ENCODE data around the gene MLYCD. TPM values are rescaled to one million over a fixed set of nuclear protein-coding genes. Genes with fewer than 3 reads are reported as not detected.

Gene MLYCD
- total RNA-seq, 1 donor from 2014 or later: 3.1 TPM

DNA sequence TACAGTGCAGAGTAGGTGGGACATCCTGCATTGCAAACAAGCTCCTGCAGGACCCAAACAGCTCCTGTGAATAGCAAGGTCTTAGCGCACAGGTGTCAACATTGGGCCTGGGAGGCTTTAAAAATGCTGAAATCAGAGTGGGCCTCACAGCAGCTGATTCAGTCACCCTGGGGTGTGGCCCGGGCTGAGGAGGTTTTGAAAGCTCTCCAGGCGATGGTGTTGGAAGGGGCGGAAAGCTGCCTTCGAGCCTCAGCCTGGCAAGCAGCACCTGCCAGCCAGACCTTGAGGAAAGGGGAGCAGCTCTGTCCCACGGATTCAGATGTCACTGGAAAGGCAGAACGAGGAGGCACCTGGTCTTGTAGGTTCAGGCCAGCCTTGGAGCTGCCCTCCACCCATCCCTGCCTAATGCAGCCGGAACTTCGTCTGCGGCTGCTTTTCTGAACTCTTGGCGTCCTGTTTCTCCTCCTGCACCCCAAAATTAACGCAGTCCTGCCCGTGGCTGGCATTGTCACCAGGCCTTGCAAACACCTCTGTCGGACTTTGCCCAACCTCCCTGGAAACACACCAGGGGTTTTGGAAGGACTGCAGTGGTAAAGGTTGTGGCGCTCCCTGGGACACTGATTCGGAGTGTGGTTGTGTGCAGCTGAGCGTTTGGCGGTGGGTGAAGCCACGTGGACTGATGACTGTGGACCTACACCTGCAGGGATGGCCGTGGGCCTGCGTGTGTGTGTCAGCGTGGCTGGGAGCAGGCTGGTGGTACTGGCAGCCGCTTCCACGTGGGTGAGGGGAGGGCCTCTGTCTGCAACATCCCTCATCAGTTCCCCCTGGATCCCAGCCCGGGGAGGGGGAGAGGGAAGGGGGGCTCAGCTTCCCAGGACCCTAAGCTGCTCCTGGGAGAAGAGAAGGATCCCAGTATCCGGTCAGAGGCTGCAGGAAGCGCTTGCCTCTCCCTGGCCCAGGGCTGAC, 72.5 kb downstream of the MLYCD start:
- DNase-seq: no peak

GRCh38 chr16:83972256-83973008, 73.5 kb downstream of the MLYCD start:
- no peak for DNase-seq

DNA sequence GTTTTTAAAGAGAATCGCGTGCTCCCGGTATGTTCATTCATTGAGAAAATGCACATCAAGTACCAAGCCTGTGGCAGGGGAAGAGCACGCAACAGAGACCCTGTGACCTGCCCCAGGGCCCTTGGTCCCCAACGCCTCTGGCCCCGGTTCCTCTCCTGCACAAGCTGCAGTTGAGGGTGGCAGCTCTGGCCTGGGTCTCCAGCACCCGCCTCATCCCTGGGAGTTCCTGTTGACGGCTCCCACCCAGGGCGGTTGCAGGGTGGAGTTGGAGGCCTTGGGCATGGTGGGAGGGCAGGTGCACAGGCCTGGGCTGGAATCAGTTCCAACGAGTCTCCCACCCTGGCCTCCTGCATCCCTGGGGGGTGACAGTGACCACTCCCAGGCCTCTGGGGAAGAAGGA, 74.2 kb downstream of the MLYCD start:
- DNase-seq: no peak

DNA sequence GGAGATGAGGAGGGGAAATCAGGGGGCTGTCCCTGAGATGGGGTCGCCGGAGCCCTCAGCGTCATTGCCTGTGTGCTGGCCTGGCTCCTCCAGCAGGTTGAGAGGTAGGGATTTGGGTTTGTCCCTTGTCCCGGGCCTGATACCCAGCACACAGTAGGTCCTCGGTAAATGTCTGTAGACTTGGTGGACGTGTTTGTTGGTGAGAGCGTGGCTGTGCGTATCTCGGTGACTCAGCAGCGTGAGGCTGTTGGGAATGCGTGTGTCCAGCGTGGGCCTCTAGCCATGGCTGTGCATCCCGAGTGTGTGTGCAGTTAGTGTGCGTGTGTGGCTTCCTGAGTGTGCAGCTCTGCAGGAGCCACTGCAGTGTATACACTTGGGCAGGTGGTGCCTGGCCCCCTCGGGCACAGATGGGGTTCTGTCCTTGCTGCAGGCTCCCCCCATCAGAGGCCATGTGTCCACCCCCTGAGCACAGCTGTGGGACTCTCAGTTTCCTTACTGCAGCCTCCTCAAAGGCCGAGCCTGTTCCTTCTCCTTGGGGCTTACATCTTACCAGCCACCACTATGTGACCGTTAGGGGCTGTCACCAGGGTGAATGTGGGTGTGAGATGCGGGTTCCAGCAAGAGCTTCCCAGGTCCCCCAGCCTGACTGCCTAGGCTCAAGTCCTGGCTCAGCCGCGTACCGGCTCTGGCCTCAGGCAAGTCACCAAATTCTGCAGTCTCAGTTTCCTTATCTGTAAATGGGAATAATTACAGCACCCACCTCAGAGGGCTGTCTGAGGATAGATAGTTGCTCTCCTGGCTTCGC, 74.9 kb downstream of the MLYCD start:
- DNase-seq: no peak

- no peak for DNase-seq
Observed at GRCh38 chr16:83974475-83974874, 75.6 kb downstream of the MLYCD start.

DNA sequence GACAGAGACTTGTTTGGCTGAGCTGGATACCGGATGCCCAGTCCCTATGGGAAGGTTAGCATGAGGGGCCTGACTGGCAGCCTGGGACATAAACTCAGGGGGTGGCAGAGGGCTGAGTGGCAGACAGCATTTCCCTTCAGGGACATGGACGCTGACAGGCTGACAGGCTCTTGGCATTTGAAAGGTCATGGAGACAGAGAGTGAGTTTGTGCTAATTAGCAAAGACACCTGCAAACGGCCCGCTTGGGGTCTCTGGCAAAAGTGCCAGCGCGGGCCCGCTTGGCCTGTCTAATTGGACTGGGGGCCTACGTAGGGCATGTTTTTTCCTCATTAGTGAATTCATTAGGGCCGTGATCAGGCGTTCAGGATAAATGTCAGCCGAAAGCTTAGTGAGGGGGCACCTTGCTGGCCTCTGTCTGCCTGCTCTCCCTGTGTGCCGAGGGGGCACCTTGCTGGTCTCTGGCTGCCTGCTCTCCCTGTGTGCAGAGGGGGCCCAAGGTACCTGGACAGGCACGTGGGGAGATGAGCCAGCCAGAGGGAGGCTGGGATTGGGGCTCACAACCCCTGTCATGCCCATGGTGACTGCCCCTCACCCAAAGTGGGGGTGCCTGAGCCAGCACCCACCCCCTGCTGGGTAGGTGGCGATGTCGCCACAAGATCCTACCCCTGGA, 76.8 kb downstream of the MLYCD start:
- DNase-seq: no peak

Other genes starting within 250 kb of the MLYCD start
- 59.5 TPM for gene HSBP1, start 91.1 kb upstream of the MLYCD start, total RNA-seq
- gene OSGIN1, start 54.1 kb downstream of the MLYCD start, total RNA-seq: 0.30 TPM
- 0.39 TPM for gene NECAB2, start 69.1 kb downstream of the MLYCD start, total RNA-seq
- not detected for gene SLC38A8, start 143.7 kb downstream of the MLYCD start, total RNA-seq
- gene MBTPS1, start 217.8 kb downstream of the MLYCD start, total RNA-seq: 66.1 TPM
- gene HSDL1, start 246.1 kb downstream of the MLYCD start, total RNA-seq: 22.1 TPM
- gene DNAAF1, start 246.2 kb downstream of the MLYCD start, total RNA-seq: not detected

Measured in skin of body (tissue), 2 donors.